NCI-H82 (cell line): ENCODE data around the gene PHACTR2.
"Not testable (repeated sequence)": the region's sequence is repeated elsewhere in the genome, so short reads cannot be mapped to it uniquely, and the experiment has no call there.

Source experiments
- DNase-seq: peaks from one replicate; lab custom pipeline; 2025; lab: John Stamatoyannopoulos, UW

The PHACTR2 gene

DNA sequence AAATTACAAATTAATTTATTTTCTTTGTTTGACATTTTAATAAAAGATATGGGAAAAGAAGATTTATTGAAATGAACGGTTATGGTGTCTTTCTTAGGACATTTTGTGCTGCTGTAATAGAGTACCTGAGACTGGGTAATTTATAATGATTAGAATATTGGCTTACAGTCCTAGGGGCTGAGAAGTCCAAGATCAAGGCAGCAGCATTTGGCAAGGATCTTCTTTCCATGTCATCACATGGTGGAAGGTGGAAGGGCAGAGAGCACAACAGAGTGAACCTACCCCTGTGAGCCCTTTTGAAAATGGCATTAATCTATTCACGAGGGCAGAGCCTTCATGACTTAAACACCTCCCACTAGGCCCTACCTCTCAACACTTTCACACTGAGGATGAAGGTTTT lies 89.7 kb downstream of the PHACTR2 start:
- no peak for DNase-seq

- DNase-seq, result no peak
Observed at GRCh38 chr6:143772116-143773086, 94.6 kb downstream of the PHACTR2 start.

GRCh38 chr6:143773506-143774150 lies 95.9 kb downstream of the PHACTR2 start:
- DNase-seq, result no peak

DNA sequence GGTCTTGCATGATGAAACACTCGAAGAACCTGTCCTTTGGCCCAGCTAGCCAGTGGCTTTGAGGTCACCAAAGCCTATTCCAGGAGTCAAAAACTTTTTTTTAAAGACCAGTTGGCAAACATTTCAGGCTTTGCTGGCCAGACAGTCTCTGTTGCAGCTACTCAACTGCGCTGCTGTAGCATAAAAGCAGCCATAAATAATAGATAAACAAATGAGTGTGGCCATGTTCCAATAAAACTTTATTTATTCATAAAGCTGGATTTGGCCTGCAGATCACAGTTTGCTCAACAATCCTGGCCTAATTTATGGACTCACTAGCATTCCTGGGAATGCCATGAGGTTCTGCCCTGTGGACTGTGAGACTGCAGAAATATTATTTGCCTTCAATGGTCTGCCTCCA lies 96.6 kb downstream of the PHACTR2 start:
- no peak for DNase-seq

GRCh38 chr6:143775336-143775735 lies 97.6 kb downstream of the PHACTR2 start:
- DNase-seq, result no peak

DNA sequence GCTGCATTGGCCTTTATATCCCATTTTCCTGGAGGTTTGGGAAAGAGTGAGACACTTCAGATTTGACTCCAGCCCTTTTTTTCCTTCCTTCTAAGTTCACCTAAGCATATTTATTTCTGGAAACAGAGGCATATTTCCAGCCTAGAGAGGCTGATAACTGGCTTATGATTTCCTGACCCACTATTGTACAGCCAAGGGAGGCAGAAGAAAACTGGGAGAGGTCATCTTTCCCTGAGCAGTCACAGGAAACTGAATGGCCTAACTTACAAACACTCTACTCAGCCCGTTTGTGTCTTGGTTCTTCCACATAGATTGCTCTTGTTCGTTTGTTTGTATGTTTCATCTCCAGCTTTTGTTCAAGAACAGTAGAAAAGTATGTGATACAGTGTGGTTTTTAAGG lies 101.2 kb downstream of the PHACTR2 start:
- no peak for DNase-seq

DNA sequence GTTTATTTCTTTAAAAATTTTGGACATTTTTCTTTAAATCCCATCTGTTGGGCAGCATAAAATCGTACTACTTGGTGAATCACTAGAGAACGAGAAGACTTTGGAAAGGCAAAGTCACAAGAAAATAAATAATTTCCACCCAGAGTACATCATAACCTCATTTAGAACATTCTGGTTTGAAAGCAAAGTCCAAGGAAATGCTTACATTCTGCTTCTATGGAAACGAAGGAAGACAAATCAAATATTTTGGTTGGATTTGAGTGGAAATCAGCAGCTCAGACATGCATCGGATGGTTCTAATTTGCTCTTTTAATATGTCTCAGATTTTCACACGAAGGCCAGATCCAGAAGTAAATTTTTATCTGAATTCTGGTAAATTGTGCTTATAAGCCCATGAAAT lies 104.7 kb downstream of the PHACTR2 start:
- no peak for DNase-seq

DNA sequence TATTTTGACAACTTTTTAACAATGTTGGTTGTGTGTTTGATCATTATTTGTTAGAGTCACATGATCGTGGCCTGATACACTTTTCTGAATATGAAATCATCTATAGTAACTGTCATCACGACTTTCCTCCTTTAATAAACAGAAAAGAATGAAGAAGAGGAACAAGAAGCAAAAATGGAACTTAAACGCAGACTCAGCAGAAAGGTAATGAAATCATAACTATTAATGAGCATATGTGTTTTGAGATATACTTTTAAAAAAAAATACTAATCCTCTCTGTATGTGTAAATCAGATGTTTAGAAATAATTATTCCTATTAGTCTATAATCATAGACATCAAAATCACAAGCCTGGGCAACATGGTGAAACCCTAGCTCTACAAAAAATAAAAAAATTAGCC lies 105.3 kb downstream of the PHACTR2 start:
- DNase-seq, result no peak

DNA sequence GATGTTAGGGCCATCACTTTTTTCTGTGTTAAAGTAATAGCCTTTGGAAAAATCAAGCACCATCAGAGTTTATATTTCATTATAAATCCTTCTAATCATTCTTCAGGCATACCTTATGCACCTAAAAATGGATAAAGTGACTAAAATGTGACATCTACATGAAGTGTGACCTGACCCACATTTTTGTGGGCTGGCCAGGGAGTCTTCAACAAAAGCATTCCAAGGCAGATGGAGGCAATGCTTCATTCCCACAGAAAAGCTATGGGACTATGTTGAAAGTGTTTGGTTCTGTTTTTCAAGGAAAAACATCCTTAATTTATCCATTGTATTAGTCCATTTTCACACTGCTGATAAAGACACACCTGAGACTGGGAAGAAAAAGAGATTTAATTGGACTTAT lies 106.6 kb downstream of the PHACTR2 start:
- no peak for DNase-seq

DNA sequence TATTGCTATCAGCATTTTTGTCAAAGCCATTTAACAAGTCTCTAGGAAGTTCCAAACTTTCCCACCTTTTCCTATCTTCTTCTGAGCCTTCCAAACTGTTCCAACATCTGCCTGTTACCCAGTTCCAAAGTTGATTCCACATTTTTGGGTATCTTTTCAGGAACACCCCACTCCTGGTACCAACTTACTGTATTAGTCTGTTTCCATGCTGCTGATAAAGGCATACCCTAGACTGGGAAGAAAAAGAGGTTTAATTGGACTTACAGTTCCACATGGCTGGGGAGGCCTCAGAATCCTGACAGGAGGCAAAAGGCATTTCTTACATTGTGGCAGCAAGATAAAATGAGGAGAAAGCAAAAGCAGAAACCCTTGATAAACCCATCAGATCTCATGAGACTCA lies 108.6 kb downstream of the PHACTR2 start:
- DNase-seq, result not testable (repeated sequence)

- no peak for DNase-seq
Observed at GRCh38 chr6:143792402-143793279, 114.9 kb downstream of the PHACTR2 start.

DNA sequence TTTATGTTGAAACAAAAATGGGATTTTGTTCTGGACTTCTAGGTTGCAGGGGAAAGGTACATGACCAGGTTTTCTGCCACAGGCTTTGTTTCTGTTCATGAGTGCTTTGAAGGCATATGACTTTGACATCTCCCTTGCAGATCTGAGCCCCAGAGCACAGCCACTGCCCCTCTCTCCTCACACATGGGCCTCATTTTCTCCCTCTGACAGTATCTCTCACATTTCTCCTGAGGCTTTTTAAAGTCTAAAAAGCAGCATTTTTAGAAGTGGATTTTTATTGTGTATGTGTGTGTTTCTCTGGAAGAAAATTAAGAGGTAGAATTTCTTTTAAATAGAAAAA lies 115.5 kb downstream of the PHACTR2 start:
- DNase-seq, result no peak

DNA sequence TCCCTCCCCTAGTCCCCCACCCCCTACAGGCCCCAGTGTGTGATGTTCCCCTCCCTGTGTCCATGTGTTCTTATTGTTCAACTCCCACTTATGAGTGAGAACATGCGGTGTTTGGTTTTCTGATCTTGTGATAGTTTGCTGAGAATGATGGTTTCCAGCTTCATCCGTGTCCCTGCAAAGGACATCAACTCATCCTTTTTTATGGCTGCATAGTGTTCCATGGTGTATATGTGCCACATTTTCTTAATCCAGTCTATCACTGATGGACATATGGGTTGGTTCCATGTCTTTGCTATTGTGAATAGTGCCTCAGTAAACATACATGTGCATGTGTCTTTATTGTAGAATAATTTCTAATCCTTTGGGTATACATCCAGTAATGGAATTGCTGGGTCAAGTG lies 118.8 kb downstream of the PHACTR2 start:
- DNase-seq, result not testable (repeated sequence)

DNA sequence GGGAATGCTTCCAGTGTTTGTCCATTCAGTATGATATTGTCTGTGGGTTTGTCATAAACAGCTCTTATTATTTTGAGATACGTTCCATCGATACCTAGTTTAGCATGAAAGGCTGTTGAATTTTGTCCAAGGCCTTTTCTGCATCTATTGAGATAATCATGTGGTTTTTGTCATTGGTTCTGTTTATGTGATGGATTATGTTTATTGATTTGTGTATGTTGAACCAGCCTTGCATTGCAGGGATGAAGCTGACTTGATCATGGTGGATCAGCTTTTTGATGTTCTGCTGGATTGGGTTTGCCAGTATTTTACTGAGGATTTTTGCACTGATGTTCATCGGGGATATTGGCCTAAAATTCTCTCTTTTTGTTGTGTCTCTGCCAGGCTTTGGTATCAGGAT lies 120.7 kb downstream of the PHACTR2 start:
- DNase-seq, result not testable (repeated sequence)

DNA sequence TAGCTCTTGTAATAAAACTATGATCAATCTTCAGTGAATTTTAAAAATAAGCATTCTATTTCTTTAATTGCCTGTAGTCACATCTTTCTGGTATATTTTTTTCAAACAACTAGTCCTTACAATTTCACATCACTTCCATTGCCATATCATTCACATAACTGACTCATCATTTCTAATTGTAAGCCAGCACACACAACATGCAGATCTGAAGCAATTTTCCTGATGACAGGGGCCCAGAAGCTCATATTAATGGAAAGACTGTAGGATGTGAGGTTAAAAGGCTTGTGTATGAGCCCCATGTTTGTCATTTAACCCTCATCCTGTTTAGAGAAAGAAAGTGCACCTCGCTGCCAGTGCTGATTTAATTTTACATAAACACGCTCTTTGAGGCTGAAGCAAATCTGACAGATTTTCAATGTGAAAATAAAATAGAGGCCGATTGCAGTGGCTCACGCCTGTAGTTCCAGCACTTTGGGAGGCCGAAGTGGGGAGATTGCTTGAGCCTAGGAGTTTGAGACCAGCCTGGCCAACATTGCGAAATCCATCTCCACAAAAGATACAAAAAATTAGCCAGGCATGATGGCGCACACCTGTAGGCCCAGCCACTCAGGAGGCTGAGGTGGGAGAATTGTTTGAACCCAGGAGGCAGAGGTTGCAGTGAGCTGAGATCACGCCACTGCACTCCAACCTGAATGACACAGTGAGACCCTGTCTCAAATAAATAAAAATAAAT lies 125.2 kb downstream of the PHACTR2 start:
- no peak for DNase-seq

- no peak for DNase-seq
Observed at GRCh38 chr6:143803769-143804568, 126.2 kb downstream of the PHACTR2 start.

- no peak for DNase-seq
Observed at GRCh38 chr6:143804835-143805239, 127.1 kb downstream of the PHACTR2 start.

GRCh38 chr6:143806282-143807102 lies 128.7 kb downstream of the PHACTR2 start:
- no peak for DNase-seq

DNA sequence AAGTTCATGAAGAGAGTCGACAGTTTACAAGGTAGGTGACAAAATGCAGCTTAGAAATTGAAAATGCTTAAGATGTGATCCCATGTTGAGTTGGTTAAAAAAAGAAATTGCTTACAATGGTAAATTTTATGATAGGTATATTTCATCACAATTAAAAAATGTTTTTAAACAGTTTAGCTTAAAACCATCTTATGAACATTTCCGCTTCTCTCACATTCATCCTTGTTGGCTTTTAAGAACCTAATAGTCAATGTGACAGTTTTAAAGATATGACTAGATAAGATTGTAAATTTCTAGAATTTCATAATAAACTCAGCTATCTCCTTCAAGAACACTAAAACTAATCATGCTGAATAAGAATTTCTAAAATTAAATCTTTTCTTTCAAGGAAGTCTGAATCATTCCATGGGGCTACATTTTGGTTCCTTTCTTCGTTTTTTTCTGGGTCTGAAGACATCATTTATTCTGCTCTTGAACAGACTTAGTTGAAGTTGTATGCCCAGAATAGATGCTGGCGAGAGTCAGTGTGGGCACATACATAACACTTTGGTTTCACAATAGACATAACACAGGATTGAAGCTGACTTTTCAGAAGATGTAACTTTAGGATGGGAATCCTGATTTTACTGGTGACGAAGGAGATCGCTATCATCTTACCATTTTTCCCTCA lies 129.5 kb downstream of the PHACTR2 start:
- DNase-seq, result no peak
